ENCODE measurements around the gene CLASRP.

Gene CLASRP

DNA sequence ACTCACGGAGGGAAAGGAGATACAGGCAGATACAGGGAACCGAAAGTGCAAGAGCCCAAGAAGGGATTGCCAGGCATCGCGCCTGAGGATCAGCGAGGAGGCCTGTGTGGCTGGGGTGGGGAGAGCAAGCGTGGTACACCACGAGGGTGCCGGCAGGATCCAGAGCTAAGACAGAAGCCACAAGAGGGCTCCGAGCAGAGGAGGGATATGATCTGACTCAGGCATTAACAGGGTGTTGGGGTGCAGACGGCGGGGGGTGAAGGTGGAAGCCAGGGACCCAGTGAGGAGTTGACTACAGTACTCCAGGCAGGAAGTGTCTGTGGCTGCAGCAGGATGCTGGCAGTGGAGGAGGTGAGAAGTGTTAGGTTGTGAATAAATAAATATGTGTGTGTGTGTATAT is 48.7 kb downstream of the CLASRP start:
- no peak for DNase-seq

DNA sequence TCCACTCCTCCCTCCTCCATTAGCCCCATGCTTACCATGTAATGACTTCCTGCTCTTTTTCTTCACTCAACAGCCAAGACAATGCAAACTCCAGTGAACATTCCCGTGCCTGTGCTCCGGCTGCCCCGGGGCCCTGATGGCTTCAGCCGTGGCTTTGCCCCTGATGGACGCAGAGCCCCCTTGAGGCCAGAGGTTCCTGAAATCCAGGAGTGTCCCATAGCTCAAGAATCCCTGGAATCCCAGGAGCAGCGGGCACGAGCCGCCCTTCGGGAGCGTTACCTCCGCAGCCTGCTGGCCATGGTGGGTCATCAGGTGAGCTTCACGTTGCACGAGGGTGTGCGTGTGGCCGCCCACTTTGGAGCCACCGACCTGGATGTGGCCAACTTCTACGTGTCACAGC is 51.2 kb downstream of the CLASRP start:
- no peak for DNase-seq

DNA sequence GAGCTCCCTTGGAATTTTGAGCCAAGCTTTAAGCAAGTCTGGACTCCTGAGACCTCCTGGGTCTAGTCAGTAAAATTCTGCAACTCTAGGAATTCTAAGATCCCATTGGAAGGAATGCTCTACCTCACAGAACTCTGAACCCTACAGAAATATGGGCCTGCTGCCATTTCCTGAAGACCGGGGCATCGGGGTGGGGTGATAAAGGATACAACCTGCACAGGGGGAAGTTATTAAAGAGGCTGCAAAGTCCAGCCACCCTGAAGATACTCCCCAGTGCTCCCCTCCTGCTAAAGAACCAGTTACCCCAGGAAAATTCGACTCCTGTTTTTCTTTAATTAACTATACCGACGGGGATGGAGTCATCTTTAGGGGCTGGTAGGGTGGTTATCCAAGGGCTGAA is 51.8 kb downstream of the CLASRP start:
- no peak for DNase-seq

DNA sequence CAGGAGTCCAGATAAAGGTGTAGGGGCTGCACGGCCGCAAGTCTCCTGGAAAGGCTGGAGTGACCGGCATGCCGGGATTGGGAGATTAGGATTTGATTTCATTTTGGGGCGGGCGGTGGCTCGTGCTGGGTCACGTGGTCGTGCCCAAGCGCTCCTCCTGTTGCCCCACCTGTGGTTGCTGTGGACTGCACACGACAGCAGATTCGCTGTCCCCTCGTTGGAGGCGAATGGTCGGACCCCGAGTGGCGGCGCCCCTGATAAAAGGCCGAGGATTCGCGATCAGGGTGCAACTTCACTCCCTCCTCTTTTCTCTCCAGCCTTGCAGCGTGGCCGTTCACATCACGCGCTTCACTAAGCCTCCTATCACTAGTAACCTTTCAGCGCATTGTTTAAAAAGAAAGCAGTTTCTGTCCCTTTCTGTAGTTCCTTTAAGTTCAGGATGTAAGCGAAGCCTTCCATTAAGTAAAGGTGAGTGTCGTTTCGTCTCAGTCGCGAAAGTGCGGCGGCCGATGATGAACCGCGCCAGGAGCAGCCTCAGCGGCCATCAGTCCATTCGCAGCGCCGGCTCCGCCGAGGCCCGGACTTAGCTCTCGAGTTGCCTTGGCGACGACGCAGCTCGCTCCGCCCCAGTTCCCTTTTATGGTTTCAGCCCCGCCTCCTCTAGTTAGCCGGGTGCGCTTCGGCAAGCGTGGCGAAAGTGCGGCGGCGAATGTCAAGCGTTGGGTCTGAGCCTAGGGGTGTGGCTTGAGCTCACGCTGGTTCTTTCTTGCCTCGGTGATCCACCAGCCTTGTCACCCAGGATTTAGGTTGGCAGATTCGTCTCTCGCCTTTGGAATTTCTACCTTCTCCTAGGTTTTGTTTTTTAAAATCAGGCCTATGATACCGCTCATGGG is 52.4 kb downstream of the CLASRP start:
- peak; percentile 99 for DNase-seq

DNA sequence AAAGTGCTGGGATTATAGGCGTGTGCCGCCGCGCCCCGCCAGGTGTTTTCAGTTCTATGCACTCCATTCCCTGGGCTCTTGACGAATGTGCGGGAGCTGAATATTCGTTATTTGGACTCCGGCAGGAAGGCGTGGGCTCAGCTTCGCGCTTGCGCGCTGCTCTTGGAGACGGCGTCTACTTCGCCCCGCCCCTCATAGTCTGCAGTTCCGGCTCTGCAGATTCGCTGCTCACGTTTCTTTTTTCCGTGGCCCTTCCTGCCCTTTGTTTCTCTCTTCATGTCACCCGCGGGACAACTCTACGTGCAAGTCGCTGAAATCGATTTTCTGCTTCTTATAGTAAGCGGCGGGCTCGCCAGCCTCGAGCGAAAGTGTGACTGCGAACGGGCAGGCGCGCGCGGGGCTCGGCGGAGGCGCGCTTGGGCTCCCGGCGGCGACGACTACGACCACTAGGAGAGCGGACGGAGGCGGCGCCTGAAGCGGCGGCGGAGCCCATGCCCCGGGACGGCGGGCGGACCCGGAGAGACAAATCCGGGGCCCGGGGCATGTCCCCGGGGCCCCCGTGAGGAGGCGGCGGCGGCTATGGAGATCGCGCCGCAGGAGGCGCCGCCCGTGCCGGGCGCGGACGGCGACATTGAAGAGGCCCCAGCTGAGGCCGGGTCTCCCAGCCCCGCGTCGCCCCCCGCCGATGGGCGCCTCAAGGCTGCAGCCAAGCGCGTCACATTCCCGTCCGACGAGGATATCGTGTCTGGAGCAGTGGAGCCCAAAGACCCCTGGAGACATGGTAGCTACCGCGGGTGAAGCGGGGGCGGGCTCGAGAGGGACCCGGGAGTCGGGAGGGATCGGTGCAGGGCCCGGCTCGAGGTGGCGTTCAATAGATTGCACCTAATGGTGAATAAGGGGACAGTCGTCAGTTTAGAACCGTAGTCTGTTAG is 54.2 kb downstream of the CLASRP start, which contains the start of gene PPP1R37:
Gene PPP1R37, plus strand, starts transcription at position 433 of the 932 bp plus-strand sequence. Its CDS starts 147 bp downstream, at position 580.
- DNase-seq: peak; percentile 98

DNA sequence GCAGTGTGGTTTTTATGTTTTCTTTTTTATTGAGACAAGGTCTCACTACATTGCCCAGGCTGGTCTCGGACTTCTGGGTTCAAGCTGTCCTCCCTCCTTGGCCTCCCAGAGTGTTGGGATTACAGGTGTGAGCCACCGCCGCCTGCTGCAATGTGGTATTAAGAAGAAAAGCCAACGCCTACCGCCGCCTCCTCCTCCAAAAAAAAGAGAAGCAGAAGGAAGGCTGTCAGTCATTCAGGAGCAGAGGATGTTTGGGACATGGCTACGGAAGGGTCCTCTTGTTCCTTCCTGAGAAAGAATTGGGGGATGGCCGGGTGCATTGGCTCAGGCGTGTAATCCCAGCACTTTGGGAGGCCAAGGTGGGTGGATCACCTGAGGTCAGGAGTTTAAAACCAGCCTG is 55.3 kb downstream of the CLASRP start:
- no peak for DNase-seq

DNA sequence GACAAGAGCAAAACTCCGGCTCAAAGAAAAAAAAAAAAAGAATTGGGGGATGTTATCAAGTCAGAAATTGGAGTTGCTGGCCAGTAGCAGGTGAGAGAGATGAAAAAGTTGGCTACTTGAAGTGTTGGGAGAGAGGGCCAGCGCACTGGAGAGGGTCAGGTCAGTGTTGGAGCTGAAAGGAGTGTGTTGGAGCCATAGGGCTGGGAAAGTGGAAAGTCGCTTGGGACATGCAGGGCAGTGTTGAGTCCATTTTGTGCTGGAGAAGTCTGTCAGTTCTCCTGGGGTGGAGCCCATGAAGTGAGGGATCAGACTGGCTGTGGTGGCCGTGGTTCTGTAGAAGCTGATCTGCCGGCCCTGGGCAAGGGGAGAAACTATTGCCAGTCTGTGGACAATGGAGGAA is 55.9 kb downstream of the CLASRP start:
- DNase-seq: no peak

DNA sequence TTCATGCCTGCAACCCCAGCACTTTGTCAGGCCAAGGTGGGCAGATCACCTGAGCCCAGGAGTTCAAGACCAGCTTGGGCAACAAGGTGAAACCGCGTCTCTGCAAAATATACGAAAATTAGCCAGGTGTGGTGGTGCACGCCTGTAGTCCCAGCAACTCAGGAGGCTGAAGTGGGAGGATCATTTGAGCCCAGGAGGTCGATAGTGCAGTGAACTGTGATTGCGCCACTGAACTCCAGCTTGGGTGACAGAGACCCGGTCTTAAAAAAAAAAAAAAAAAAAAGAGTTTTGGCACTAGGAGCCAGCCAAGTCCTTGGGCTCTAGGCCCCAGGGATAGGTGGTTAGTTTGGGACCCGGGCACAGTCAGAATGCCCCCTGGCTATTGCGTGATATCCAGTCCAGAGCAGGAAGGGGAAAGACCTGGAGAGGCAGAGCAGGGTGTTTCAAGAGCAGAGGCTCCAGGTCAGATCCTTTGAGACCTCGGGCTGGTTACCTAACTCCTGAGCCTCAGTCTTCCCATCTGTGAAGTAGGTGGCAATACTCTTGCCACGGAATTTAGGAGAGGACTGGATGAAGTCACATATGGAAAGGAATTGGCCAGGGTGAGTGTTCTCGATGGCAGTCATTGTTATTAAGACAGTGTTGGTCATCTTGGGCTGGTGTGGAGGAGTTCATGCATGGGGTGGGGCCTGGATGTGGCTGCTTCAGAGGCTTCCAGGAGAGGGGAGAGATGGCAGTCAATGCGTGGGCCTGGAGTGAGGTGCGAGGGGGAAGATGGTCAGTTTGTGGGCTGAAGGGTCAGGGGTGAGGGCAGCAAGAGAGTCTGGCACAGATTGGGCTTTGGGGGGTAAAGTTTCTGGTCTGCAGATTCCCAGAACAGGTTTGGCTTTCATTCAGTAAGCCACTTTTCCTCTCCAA is 56.9 kb downstream of the CLASRP start:
- DNase-seq: no peak

DNA sequence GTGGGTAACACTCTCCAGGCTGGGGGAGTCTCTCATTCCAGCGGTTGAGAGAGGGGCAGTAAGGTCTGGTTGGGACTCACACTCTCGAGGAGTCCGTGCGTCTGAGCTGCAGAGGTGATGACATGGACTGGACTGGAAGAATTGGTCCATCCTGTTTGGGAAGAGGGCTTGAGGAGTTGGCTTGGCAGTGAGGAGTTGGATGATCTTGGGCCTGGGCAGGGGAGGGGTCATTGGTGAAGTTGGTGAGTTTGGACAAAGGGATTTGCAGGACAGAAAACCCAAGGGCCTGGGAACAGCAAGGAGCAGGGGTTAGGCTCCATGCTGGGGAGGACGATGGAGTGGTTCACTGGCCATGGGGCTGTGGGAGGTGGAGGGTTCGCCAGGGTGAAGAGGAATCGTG is 57.9 kb downstream of the CLASRP start:
- DNase-seq: no peak

DNA sequence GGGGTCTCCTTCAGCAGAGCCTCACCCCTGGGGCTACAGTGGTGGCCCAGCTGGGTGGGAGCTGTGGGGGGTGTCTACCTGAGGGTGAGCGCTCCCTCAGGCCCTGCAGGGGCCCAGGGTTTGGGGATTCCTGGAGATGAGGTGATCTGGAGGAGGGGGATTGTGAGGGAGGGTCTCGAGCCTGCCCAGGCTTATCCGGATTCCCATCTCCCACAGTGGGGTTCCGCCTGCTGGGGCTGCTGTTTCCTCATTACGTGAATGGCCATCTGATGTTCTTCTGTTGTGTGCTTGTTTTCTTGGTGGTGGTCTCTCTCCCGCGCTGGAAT is 58.6 kb downstream of the CLASRP start:
- no peak for DNase-seq

DNA sequence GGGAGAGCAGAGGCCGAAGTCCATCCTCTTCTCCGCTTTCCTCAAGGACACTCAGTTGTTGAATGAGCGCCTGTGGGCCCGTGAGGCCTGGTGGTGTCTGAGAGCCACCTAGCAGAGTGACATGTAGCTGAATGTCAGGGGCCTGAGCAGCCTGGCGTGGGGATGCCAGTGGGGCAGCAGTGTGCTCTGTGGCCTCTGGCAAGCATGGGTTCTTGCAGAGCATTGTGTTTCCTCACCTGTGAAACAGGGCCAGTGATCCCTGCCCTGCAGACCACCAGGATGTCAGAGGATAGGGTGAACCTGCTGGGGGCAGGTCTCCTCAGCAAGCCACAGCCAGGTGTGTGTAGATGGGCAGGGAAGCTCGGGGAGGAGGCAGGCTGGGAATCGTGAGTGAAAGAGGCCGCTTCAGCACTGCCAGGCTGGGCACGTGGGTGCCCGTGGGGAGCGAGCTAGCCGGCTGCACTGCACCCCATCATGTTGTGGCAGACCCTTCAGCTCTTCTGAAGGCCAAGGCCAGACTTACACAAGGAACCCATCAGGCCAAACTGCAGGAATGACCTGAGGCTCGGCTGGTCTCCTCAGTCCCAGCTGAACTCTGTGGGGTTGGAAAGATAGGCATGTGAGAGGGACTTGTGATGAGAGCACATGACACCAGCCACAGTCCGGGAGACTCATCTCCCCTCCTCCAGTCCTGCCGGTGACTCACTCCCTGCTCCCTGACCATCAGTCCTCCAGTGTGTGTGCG is 59.1 kb downstream of the CLASRP start:
- DNase-seq: peak; percentile 91

DNA sequence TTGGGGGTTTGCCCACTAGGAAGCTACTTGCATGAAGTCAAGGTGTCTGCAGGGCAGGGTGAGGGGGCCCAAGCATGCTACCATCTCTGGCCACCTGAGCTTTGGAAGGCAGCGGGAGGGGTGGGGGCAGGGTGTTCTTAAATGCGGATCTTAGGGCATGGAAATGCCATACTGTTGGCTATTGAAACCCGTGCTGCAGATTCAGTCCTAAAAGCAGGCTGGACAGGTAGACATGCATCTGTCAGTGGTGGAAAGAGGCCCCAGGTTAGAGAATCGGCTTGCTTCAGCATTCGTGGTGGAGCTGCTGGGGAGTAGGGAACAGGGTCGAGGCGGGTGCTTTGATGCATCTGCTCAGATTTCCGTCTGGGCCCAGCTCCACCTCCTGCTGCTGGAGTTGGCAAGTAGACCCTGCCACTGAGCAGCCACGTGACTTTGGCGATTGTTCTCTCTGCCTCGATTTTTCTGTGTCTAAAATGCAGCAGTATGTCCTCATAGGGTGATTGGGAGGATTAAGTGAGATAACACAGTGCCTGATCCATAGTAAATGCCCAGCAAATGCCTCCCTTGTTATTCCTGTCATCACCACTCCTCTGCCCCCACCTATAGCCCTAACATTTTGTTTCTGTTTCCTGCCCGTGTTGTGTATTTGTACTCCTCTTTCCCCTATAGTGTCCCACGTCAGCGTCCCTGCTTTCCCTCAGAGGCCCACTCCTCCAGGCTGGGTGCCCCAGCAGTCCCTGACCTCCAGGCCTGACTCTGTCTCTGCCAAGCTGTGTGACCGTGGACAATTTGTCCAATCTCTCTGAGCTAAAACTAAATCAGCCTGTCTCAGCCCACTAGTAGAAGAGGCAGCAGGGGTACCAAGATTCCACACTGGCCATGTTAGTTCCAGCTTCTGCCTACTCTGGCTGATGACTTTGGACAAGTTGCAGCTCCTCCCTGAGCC is 59.9 kb downstream of the CLASRP start:
- no peak for DNase-seq

DNA sequence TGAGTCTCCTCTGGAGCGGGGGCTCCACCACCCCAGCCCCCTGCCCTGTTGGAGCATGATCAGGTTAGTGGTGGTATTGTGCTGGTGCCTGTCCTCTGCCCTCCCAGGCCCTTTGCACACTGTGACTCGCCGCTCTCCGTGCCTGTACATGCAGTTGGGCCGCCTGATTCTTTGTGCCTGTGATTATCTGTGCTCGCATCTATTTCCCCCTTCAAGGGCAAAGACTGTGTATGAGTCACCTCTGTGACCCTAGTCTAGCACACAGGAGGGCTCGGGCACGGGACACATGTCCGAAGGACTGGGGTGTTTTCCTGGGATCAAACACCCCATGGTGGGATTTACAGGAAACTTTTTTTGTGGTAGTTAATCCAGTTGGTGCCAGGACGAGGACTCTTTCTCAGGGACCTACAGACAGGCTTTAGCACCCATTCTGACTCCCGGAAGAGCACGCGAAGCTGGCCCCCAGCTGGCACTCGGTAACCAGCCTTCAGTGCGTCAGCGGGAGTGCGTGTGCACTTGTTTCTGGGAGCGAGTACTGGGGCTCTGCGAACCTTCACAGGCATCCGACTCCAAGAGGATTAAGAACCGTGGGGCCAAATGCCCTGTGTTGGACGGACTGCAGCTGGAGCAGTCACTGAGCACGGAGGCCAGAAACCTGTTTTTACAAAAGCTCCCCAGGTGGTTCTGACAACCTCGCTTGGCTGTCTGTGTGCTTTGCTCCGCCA is 60.8 kb downstream of the CLASRP start:
- no peak for DNase-seq

DNA sequence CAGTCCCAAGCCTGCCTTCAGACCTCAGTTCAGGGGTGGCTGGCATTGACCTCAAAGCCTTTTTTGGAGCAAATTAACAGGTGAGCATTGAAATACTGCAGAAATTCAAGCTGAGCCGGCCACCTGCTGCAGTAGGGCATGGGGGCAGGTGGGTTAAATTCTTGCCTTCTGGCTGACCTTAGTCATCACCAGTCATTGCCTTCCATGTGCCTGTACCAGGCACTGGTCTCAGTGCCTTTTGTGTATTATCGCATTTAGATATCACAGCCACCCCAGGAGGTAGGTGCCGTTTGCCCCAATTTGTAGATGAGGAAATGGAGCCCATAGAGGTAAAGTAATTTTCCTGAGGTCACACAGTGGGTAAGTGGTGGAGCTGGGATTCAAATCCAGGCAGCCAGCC is 61.4 kb downstream of the CLASRP start:
- DNase-seq: no peak

DNA sequence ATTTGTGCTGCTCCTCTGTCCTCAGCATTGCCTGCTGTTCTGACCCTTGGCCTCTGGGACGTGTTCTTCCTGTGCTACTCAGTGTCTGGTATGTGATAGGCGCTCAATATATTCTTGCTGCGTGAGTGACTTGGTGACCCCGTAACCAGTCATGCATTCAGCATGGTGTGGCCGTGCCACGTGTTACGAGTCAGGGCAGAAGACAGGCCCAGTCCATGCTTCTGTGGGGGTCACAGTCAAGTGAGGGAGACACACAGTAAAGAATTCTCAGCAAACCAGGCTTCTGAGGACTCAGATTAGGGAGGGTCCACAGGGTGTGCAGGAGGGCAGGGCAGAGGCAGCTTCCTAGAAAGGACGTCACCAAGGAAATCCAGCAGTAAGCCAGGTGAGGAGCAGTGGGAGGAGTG is 62.0 kb downstream of the CLASRP start:
- peak; percentile 36 for DNase-seq

DNA sequence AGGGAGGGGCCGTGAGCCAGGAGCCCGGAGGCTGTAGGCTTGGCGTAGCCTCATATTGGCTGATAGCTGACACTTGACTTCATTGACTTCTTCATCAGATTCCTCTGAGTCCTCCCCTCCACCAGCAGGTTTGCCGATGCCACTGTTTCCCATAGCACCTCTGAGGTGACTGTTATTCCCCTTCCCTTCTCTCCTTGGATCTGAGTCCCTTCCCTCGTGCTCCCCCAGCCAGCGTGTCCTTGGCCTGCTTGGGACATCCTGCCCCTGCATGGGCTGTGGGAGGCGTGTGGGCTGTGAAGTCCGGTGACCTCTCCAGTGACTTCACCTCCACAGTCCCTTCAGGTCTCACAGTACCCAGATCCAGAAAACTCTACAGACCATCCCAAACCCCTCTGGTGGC is 63.0 kb downstream of the CLASRP start:
- DNase-seq: no peak

DNA sequence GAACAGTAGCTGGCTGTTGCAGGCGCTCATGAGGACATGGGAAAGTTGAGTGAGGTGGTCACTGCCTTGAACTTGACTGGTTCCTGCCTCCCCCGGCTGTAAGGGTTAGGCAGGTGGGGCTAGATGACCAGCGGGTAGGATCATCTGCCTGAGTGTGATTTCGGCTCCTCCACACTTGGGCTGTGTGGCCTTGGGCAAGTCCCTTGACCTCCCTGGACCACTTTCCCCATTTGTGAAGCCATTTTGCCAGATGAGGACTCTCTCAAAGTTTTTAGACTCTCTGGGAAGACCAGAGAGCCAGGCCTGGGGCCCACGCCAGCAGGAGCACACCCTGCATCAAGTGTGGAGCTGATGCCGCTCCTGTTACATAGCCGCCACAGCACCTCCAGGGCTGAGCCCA is 63.6 kb downstream of the CLASRP start:
- no peak for DNase-seq

DNA sequence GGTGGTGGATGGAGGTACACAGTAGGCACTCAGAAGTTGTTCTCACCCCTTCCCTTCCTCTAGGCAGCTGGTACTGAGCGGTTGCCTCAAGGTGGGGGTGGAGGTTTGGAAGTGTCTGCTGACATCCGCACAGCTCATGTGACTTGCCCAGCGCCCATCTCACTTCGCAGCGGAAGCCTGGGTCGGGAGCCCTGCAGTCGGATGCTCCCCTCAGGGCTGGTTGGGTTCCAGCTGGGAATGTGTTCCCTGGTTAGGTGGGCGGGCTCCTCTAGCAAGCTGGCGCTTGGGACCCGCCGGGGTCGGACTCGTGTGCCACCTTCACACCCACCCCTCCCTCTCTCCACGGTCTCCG is 64.3 kb downstream of the CLASRP start:
- peak; percentile 42 for DNase-seq

DNA sequence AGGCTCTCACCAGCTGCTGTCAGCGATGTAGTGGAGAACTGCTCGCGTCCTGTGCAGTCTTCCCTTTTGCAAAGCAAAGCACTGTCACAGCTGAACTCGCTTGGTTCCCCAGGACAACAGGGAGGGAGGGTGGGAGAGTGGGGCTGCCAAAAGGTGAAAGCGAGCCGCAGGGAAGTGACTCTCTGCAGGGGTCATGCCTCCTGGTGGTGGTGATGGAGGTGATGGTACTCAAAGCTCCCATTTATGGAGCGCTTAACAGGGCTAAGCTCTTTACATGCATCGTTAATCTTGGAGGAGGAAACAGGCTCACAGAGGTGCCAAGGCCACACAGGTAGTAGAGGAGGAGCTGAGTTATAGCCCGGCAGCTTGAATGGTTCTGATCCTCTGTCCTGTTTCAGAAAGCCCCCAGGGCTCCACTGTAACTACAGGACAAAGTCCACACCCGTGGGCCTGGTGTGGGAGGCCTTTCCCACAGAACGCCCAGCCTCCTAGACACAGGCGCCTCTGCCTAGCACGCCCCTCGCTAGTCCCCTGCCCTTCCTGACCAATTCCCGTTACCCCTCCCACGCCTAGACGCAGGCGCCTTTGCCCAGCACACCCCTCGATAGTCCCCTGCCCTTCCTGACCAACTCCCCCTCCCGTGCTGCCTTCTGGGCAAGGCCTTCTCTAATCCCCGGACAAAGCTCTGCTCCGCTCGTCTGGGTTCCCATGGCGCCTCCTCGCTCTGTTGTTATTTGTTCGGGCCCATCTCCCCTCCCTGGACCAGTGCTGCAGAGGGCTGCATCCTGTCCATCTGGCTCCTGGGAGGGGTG is 64.9 kb downstream of the CLASRP start:
- DNase-seq: no peak

All from fibroblast of skin of right biceps (primary cell).